Activated CD8-positive, alpha-beta memory T cell treated with anti-CD3 and anti-CD28 coated beads for 48 hours (primary cell): Measurements from ENCODE around the gene LRRN1.
"Not testable (repeated sequence)": the region's sequence is repeated elsewhere in the genome, so short reads cannot be mapped to it uniquely, and the experiment has no call there.

Experiments used
- DNase-seq, 3 experiments: peaks; one replicate each; pipeline ENCODE4 v3.0.0-alpha.2; 2020; ENCODE audit warnings: low read depth in 2 of 3, low spot score in 2 of 3

LRRN1 gene

GRCh38 chr3:3806856-3807255 is 7.6 kb downstream of the LRRN1 start:
- DNase-seq = no peak

- DNase-seq = no peak
Observed at GRCh38 chr3:3813013-3813412, 13.8 kb downstream of the LRRN1 start.

GRCh38 chr3:3815206-3815605 is 16.0 kb downstream of the LRRN1 start:
- DNase-seq = no peak

- no peak for DNase-seq
Observed at GRCh38 chr3:3816034-3816433, 16.8 kb downstream of the LRRN1 start.

- DNase-seq = no peak
Observed at GRCh38 chr3:3817865-3818264, 18.6 kb downstream of the LRRN1 start.

GRCh38 chr3:3821777-3822176 is 22.5 kb downstream of the LRRN1 start:
- DNase-seq = no peak

GRCh38 chr3:3825035-3825434 is 25.8 kb downstream of the LRRN1 start:
- no peak for DNase-seq

GRCh38 chr3:3826521-3826920 is 27.3 kb downstream of the LRRN1 start:
- DNase-seq = no peak

GRCh38 chr3:3827111-3827510 is 27.9 kb downstream of the LRRN1 start:
- no peak for DNase-seq

GRCh38 chr3:3828417-3828816 is 29.2 kb downstream of the LRRN1 start:
- DNase-seq = not testable (repeated sequence)

GRCh38 chr3:3836845-3837244 is 37.6 kb downstream of the LRRN1 start:
- no peak for DNase-seq

GRCh38 chr3:3842356-3842755 is 43.1 kb downstream of the LRRN1 start:
- no peak for DNase-seq

GRCh38 chr3:3847994-3848922 is 49.0 kb downstream of the LRRN1 start:
- no peak for DNase-seq

- DNase-seq = no peak
Observed at GRCh38 chr3:3848923-3849275, 49.7 kb downstream of the LRRN1 start.

GRCh38 chr3:3851621-3852323 is 52.5 kb downstream of the LRRN1 start:
- DNase-seq = no peak

- DNase-seq = no peak
Observed at GRCh38 chr3:3853544-3853943, 54.3 kb downstream of the LRRN1 start.

GRCh38 chr3:3855056-3855455 is 55.8 kb downstream of the LRRN1 start:
- no peak for DNase-seq

GRCh38 chr3:3860235-3860634 is 61.0 kb downstream of the LRRN1 start:
- DNase-seq = no peak

- no peak for DNase-seq
Observed at GRCh38 chr3:3862534-3862933, 63.3 kb downstream of the LRRN1 start.

GRCh38 chr3:3875491-3875890 is 76.3 kb downstream of the LRRN1 start:
- no peak for DNase-seq

- no peak for DNase-seq
Observed at GRCh38 chr3:3881050-3881449, 81.8 kb downstream of the LRRN1 start.

- DNase-seq = not testable (repeated sequence)
Observed at GRCh38 chr3:3887311-3887710, 88.1 kb downstream of the LRRN1 start.
